Measurements from ENCODE around the gene XPR1. TPM values are rescaled to one million over a fixed set of nuclear protein-coding genes. Genes with fewer than 3 reads are reported as not detected.

XPR1 gene
- total and polyA plus RNA-seq, 2 donors (not counting 3 experiments of a cell fraction or from before 2014, with no cell fraction given) = 23.9 to 26.7 TPM

GRCh38 chr1:180631194-180631765 lies 542 bp upstream of the XPR1 start:
- Histone ChIP-seq H3K27me3 (ENCODE audit: control insufficient read depth in 2 of 2, insufficient read depth in 2 of 2, low read length in 2 of 2) (peaks cover 4 to 10% of the 10 kb centered on the region in 2 experiments), H3K9me1 (replicated peaks; ENCODE audit: control insufficient read depth, extremely low read depth, insufficient read depth, low read length) (no peaks in the 10 kb centered on the region), H3K27ac (ENCODE audit: insufficient read depth, low read depth, low read length) (no peak overlapping the region), H3K36me3 (ENCODE audit: control insufficient read depth in 2 of 2, extremely low read depth in 1 of 2, insufficient read depth in 2 of 2, low read length in 2 of 2) (no peaks in the 10 kb centered on the region), H2AFZ (ENCODE audit: low read depth, low read length) (peak overlapping the region; percentile 28), H3K79me2 (ENCODE audit: control insufficient read depth, insufficient read depth, low read length) (peaks cover 21% of the 10 kb centered on the region), H3K4me3 (replicated peaks in 1 of 3; ENCODE audit: insufficient read depth in 1 of 3, low read depth in 1 of 3, low read length in 3 of 3) (no peak overlapping the region), H3K4me1 (ENCODE audit: control insufficient read depth, extremely low read depth, insufficient read depth, low read length) (peaks cover 13% of the 10 kb centered on the region), H3K9me3 (replicated peaks; ENCODE audit: control insufficient read depth, insufficient read depth, low read length) (no peaks in the 10 kb centered on the region), H4K20me1 (replicated peaks; ENCODE audit: control insufficient read depth, extremely low read depth, insufficient read depth, low read length) (peaks cover 3% of the 10 kb centered on the region), H3K4me2 (ENCODE audit: insufficient read depth, low read length) (no peak overlapping the region), H3K9ac (replicated peaks; ENCODE audit: extremely low read depth, insufficient read depth, low read length) (no peak overlapping the region)
- ChIA-PET POLR2A (interaction anchor here (0.6 kb wide), 1 partner anchor 614 kb away, joined by 4 read pairs; no protein-coding TSS in a partner anchor), CTCF (interaction anchor here (1.1 to 4.2 kb wide), 10 partner anchors 10 to 251 kb away, joined by 3 to 34 read pairs (median 4); no protein-coding TSS in a partner anchor)
- DNase-seq (ENCODE audit: low read depth, low spot score) (no peak), FAIRE-seq (no peak)
- dilution Hi-C loops (cut with MboI; ENCODE audit: extremely low pct_ligation_motif_present, low sequenced_read_pairs) = no loop called here
- BruUV-seq (replicated peaks) = no TSS peak
- intact Hi-C loops (cut with micrococcal nuclease) = loop anchor here (5.0 to 10.0 kb wide), 5 partner anchors 161 to 511 kb away; partner anchors contain the start of genes IER5, QSOX1 and STX6
- TF ChIP-seq GATA2 (IDR thresholded peaks at IDR 0.05; ENCODE audit: insufficient read depth, insufficient read length, low read depth, low read length) (no peak), MYC (IDR thresholded peaks at IDR 0.05; ENCODE audit: low read depth, low read length) (no peak), CTCF (IDR thresholded peaks at IDR 0.05; ENCODE audit: extremely low read depth in 1 of 2, insufficient read depth in 1 of 2, low read depth in 1 of 2, low read length in 2 of 2) (no peak), FOS (IDR thresholded peaks at IDR 0.05; ENCODE audit: borderline replicate concordance, insufficient read depth, low read length) (no peak), JUN (IDR thresholded peaks at IDR 0.05; ENCODE audit: borderline replicate concordance, insufficient read depth, insufficient read length, low read depth) (no peak), POLR2A (IDR thresholded peaks at IDR 0.05; ENCODE audit: low read depth, low read length) (no peak), POLR2AphosphoS5 (IDR thresholded peaks at IDR 0.05; ENCODE audit: insufficient read depth, low read depth, low read length) (no peak)
- TF ChIP-seq, protein P1, sequence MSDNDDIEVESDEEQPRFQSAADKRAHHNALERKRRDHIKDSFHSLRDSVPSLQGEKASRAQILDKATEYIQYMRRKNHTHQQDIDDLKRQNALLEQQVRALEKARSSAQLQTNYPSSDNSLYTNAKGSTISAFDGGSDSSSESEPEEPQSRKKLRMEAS (IDR thresholded peaks at IDR 0.05; ENCODE audit: insufficient read depth, insufficient read length) = no peak

Measured in endothelial cell of umbilical vein (primary cell).